ENCODE measurements around the gene TMEM30A. TPM values are rescaled to one million over a fixed set of nuclear protein-coding genes. Genes with fewer than 3 reads are reported as not detected.

Gene TMEM30A
- polyA plus RNA-seq, 1 experiment: 11.4 TPM

DNA sequence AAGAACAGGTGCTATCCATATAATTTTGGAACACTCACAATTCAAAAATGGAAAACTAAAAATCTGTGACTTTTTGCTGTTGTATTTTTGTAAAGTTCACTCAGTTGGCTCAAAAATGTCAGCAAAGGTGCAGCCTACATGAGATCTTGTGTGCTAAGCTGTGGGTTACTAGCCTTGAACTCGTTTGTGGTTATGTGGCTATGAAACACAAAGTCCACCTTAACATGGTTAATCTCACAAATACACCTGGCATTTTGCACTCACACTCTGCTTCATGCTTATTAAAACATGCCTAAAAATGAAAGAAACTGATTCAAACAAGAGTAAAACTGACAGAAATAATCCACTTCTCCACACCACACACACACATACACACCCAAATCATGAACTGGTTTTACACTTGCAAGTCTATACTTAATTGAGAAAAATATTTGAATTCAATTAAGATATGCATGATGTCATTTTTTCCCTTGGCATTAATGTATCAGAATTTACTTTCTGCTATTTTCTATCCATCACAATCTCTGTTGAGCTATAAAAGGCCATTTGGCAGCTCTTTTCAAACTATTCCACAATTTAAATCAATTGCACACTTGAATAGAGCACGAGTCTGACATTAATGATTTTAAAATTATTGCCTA lies 22.9 kb upstream of the TMEM30A start:
- Histone ChIP-seq H3K27me3 (ENCODE audit: control insufficient read depth, insufficient read depth, low read length) (no peaks in the 10 kb centered on the region), H3K36me3 (ENCODE audit: control insufficient read depth, insufficient read depth, low read length) (no peaks in the 10 kb centered on the region), H3K4me3 (ENCODE audit: low read depth, low read length) (no peak overlapping the region)
- POLR2A ChIA-PET: no interaction called here
- CTCF ChIA-PET: interaction anchor here (0.6 to 1.2 kb wide), 3 partner anchors 10 to 306 kb away, joined by 3 read pairs; no protein-coding TSS in a partner anchor
- TF ChIP-seq, protein P1, sequence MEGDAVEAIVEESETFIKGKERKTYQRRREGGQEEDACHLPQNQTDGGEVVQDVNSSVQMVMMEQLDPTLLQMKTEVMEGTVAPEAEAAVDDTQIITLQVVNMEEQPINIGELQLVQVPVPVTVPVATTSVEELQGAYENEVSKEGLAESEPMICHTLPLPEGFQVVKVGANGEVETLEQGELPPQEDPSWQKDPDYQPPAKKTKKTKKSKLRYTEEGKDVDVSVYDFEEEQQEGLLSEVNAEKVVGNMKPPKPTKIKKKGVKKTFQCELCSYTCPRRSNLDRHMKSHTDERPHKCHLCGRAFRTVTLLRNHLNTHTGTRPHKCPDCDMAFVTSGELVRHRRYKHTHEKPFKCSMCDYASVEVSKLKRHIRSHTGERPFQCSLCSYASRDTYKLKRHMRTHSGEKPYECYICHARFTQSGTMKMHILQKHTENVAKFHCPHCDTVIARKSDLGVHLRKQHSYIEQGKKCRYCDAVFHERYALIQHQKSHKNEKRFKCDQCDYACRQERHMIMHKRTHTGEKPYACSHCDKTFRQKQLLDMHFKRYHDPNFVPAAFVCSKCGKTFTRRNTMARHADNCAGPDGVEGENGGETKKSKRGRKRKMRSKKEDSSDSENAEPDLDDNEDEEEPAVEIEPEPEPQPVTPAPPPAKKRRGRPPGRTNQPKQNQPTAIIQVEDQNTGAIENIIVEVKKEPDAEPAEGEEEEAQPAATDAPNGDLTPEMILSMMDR (IDR thresholded peaks at IDR 0.05; ENCODE audit: insufficient read depth, low read depth, low read length): no peak
- DNase-seq (ENCODE audit: low read depth): no peak

DNA sequence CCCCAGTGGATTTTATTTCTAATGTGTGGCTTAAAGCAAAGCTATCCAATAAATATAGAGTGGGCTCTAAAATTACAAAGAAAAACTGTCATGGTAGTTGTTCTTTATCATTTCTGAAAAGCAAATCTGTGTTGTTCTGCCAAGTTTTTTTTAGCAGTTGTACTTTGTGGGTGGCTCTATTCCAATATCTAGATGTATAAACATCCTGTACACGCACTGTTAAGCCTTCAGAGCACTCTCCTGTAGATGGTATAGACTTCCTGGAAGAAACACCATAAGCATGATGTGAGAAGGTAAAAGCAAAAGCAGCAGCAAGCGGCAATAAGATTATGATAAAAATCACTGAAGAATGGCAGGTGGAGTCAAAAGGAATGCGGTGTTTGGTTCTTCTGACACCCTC lies 21.5 kb upstream of the TMEM30A start:
- Histone ChIP-seq H3K36me3 (ENCODE audit: control insufficient read depth, insufficient read depth, low read length) (no peaks in the 10 kb centered on the region), H3K4me3 (ENCODE audit: low read depth, low read length) (no peak overlapping the region), H3K27me3 (ENCODE audit: control insufficient read depth, insufficient read depth, low read length) (no peaks in the 10 kb centered on the region)
- TF ChIP-seq, protein P1 (IDR thresholded peaks at IDR 0.05; ENCODE audit: insufficient read depth, low read depth, low read length): no peak
- ChIA-PET CTCF (interaction anchor here (1.4 kb wide), 1 partner anchor 9 kb away, joined by 4 read pairs; no protein-coding TSS in a partner anchor), POLR2A (no interaction called here)
- DNase-seq (ENCODE audit: low read depth): no peak

DNA sequence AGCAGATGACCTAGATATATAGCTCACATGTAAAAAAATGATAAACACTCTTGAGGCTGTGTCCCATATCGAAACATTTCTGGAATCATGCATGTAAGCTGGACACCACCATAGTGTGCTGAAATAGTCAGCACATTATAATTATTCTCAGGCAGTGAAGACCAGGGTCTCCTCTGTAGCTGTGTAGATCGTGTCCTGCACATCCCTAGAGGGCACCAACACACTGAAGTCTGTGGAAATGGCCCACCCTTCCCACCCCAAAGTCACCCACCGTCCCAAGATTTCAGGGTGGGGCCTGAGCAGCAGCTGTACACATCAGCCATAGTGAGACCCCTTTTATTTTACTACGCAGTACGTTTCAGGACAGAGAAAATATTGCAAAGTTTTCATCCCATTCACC lies 21.0 kb upstream of the TMEM30A start:
- POLR2A ChIA-PET: no interaction called here

DNA sequence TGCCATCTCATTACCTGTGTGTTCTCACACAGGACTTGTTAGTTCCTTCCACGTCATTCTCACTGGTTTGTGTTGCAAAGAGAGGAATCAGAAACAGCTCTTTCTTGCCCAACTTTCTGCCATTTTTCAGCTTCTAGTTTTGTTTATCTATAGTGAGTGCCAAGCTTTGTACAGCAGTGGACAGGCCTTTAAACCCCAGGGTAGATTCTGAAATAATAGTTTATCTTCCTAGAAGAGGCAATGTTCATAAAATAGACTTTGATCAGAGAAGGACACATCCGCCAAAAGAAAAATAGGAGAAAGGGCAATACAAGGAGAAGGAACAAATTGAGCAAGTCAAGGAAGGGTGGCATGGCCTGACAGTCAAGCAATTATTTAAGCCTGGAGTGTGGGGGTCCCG lies 17.7 kb upstream of the TMEM30A start:
- no peaks in the 10 kb centered on the region for H3K36me3 ChIP-seq (ENCODE audit: control insufficient read depth, insufficient read depth, low read length)
- H3K27me3 ChIP-seq (ENCODE audit: control insufficient read depth, insufficient read depth, low read length): no peaks in the 10 kb centered on the region
- DNase-seq (ENCODE audit: low read depth): no peak
- H3K4me3 ChIP-seq (ENCODE audit: low read depth, low read length): no peak overlapping the region
- POLR2A ChIA-PET: no interaction called here
- CTCF ChIA-PET: interaction anchor here (1.3 kb wide), 2 partner anchors 13 to 158 kb away, joined by 3 to 5 read pairs; no protein-coding TSS in a partner anchor
- TF ChIP-seq, protein P1 (IDR thresholded peaks at IDR 0.05; ENCODE audit: insufficient read depth, low read depth, low read length): no peak

More for the DNA sequence above, 21.0 kb upstream of the TMEM30A start:
- H3K36me3 ChIP-seq (ENCODE audit: control insufficient read depth, insufficient read depth, low read length): no peaks in the 10 kb centered on the region
- no peak overlapping the region for H3K4me3 ChIP-seq (ENCODE audit: low read depth, low read length)
- TF ChIP-seq, protein P1 (IDR thresholded peaks at IDR 0.05; ENCODE audit: insufficient read depth, low read depth, low read length): no peak
- DNase-seq (ENCODE audit: low read depth): no peak
- CTCF ChIA-PET: interaction anchor here (1.4 kb wide), 2 partner anchors 8 to 204 kb away, joined by 3 to 4 read pairs; no protein-coding TSS in a partner anchor
- H3K27me3 ChIP-seq (ENCODE audit: control insufficient read depth, insufficient read depth, low read length): no peaks in the 10 kb centered on the region

DNA sequence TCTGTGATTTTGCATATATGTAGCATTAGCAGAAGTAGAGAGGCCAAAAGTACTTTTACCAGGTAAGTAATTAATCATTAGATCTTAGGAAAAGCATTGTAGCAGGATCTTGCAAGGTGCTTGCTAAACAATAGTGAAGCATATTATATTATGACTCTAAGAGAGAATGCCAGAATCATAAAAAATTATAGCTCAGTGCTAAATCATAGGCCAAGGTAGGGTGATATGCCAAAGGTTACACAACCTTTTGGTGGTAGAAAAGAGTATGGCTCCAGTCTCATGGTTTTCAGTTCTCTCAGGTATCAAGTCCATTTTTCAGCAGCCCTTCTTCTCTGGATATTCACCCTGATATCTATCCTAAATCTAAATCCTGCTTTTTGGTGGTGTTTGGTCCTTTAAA lies 16.9 kb upstream of the TMEM30A start:
- no peaks in the 10 kb centered on the region for H3K27me3 ChIP-seq (ENCODE audit: control insufficient read depth, insufficient read depth, low read length)
- H3K36me3 ChIP-seq (ENCODE audit: control insufficient read depth, insufficient read depth, low read length): no peaks in the 10 kb centered on the region
- ChIA-PET POLR2A (no interaction called here), CTCF (interaction anchor here (1.3 kb wide), 2 partner anchors 14 to 159 kb away, joined by 3 to 5 read pairs; no protein-coding TSS in a partner anchor)
- TF ChIP-seq, protein P1 (IDR thresholded peaks at IDR 0.05; ENCODE audit: insufficient read depth, low read depth, low read length): no peak
- no peak for DNase-seq (ENCODE audit: low read depth)
- H3K4me3 ChIP-seq (ENCODE audit: low read depth, low read length): no peak overlapping the region
